Endothelial cell of umbilical vein (primary cell): Measurements from ENCODE around the gene SLC12A6. TPM values are rescaled to one million over a fixed set of nuclear protein-coding genes. Genes with fewer than 3 reads are reported as not detected.

Experiments
- BruUV-seq: library from RNA; stranded (reverse); fragments of 400-500 nt; replicated peaks from 2 replicates; lab custom pipeline; 2021; lab: Mats Ljungman, UMichigan
- CTCF ChIA-PET: fragments of 300-600, 350-600 bp; sonication (Branson Sonifier 250); formaldehyde crosslinking; loops from one replicate; lab custom pipeline; 2021; ENCODE audit warnings: antibody characterized with exemption, inconsistent platforms; lab: Charles Lee
- POLR2A ChIA-PET: fragments of 300-600, 350-600 bp; sonication (Branson Sonifier 250); formaldehyde crosslinking; loops from one replicate; lab custom pipeline; 2021; ENCODE audit warnings: antibody characterized with exemption, inconsistent platforms; lab: Charles Lee
- DNase-seq: peaks from one replicate; pipeline ENCODE4 v3.0.0-alpha.2; 2011; ENCODE audit warnings: low read depth, low spot score
- FAIRE-seq: peaks from 2 replicates; lab custom pipeline; 2011; peaks lifted over from hg19 to GRCh38; lab: Jason Lieb, UNC
- H2AFZ ChIP-seq: 2 replicates; pipeline ENCODE4 v1.6.0; 2012; ENCODE audit warnings: low read depth, low read length, control low read depth, inconsistent platforms
- H3K27ac ChIP-seq: 2 replicates; pipeline ENCODE4 v1.5.1; 2011; ENCODE audit warnings: low read depth, mild to moderate bottlenecking, control low read depth, low read length, moderate library complexity; ENCODE audit not compliant: insufficient read depth
- H3K27me3 ChIP-seq, 2 experiments: 2 replicates each; pipeline versions ENCODE4 v1.6.0 to v1.6.1; 2011; ENCODE audit warnings: low read length in 2 of 2, mixed read lengths in 1 of 2; ENCODE audit not compliant: control insufficient read depth in 2 of 2, insufficient read depth in 2 of 2
- H3K36me3 ChIP-seq, 2 experiments: 2 replicates in 1 of 2; 3 replicates in 1 of 2; pipeline ENCODE4 v1.5.1; 2011; ENCODE audit warnings: low read length in 2 of 2, mild to moderate bottlenecking in 1 of 2, moderate library complexity in 1 of 2; ENCODE audit not compliant: control insufficient read depth in 2 of 2, insufficient read depth in 2 of 2; ENCODE audit errors: extremely low read depth in 1 of 2
- H3K4me1 ChIP-seq: 3 replicates; pipeline ENCODE4 v1.5.1; 2011; ENCODE audit warnings: mild to moderate bottlenecking, low read length; ENCODE audit not compliant: control insufficient read depth, insufficient read depth; ENCODE audit errors: extremely low read depth
- H3K4me2 ChIP-seq: 2 replicates; pipeline ENCODE4 v1.6.1; 2011; ENCODE audit warnings: low read length, control low read depth, mixed read lengths; ENCODE audit not compliant: insufficient read depth
- H3K4me3 ChIP-seq, 3 experiments: fragments of 200-600 bp in 1 of 3; sonication (generic), shearing (Covaris generic) in 1 of 3; replicated peaks in 1 of 3; 2 replicates each; pipeline ENCODE4 v1.5.1; 2011 to 2016; ENCODE audit warnings: control low read depth in 3 of 3, low read length in 3 of 3, mild to moderate bottlenecking in 2 of 3, inconsistent platforms in 1 of 3, low read depth in 1 of 3, moderate library complexity in 1 of 3; ENCODE audit not compliant: insufficient read depth in 1 of 3
- H3K79me2 ChIP-seq: 2 replicates; pipeline ENCODE4 v1.6.0; 2012; ENCODE audit warnings: low read length, inconsistent platforms; ENCODE audit not compliant: control insufficient read depth, insufficient read depth
- H3K9ac ChIP-seq: replicated peaks from 2 replicates; pipeline ENCODE3; 2011; ENCODE audit warnings: low read length, control low read depth; ENCODE audit not compliant: insufficient read depth; ENCODE audit errors: extremely low read depth
- H3K9me1 ChIP-seq: replicated peaks from 3 replicates; pipeline ENCODE4 v1.6.0; 2011; ENCODE audit warnings: mild to moderate bottlenecking, low read length; ENCODE audit not compliant: control insufficient read depth, insufficient read depth; ENCODE audit errors: extremely low read depth
- H3K9me3 ChIP-seq: replicated peaks from 2 replicates; pipeline ENCODE4 v1.5.1; 2012; ENCODE audit warnings: low read length, inconsistent platforms; ENCODE audit not compliant: control insufficient read depth, insufficient read depth
- H4K20me1 ChIP-seq: replicated peaks from 2 replicates; pipeline ENCODE3; 2011; ENCODE audit warnings: mild to moderate bottlenecking, low read length; ENCODE audit not compliant: control insufficient read depth, insufficient read depth; ENCODE audit errors: extremely low read depth
- EZH2 ChIP-seq: IDR thresholded peaks from 2 replicates; pipeline ENCODE4 v1.6.1; 2012; ENCODE audit warnings: borderline replicate concordance, low read depth, mild to moderate bottlenecking, moderate library complexity, low read length, inconsistent platforms; ENCODE audit not compliant: severe bottlenecking
- FOS ChIP-seq: IDR thresholded peaks from 2 replicates; pipeline ENCODE4 v1.6.1; 2011; ENCODE audit warnings: mild to moderate bottlenecking, low read length, moderate library complexity, borderline replicate concordance; ENCODE audit not compliant: insufficient read depth
- GATA2 ChIP-seq: IDR thresholded peaks from 2 replicates; pipeline ENCODE4 v1.7.0; 2011; ENCODE audit warnings: low read depth, mild to moderate bottlenecking, moderate library complexity, mixed read lengths, low read length; ENCODE audit not compliant: insufficient read length, insufficient read depth
- JUN ChIP-seq: IDR thresholded peaks from 2 replicates; pipeline ENCODE4 v1.6.1; 2011; ENCODE audit warnings: borderline replicate concordance, low read depth; ENCODE audit not compliant: insufficient read length, insufficient read depth
- MYC ChIP-seq: IDR thresholded peaks from one replicate; pipeline ENCODE4 v1.6.1; 2011; ENCODE audit warnings: mild to moderate bottlenecking, low read depth, low read length
- POLR2A ChIP-seq: IDR thresholded peaks from 2 replicates; pipeline ENCODE4 v1.6.1; 2012; ENCODE audit warnings: low read depth, mild to moderate bottlenecking, control low read depth, low read length
- POLR2AphosphoS5 ChIP-seq: IDR thresholded peaks from 2 replicates; pipeline ENCODE4 v1.6.1; 2012; ENCODE audit warnings: low read depth, mild to moderate bottlenecking, control low read depth, low read length, moderate library complexity; ENCODE audit not compliant: insufficient read depth
- dilution Hi-C: fragments of 300-500 bp; cut with MboI; formaldehyde crosslinking; loops from one replicate; pipeline ENCODE4 v1.15.0; 2019; ENCODE audit warnings: low sequenced_read_pairs; ENCODE audit not compliant: extremely low pct_ligation_motif_present
- intact Hi-C: fragments of 100-400 bp; cut with micrococcal nuclease; formaldehyde crosslinking; loops from one replicate; pipeline ENCODE4 v1.10.0; 2022
- polyA plus RNA-seq, 4 experiments: library from polyadenylated mRNA; depleted of rRNA in 3 of 4; stranded (reverse) in 3 of 4; unstranded in 1 of 4; fragments of >200 nt; gene quantifications; 2 replicates each; pipeline versions ENCODE4 v1.2.1 to v1.2.3, GENCODE V29; 2011 to 2012; ENCODE audit warnings: missing spikeins in 1 of 4
- total RNA-seq: library from RNA; stranded (reverse); gene quantifications from 2 replicates; pipeline ENCODE4 v1.2.3, GENCODE V29; 2021
- TF ChIP-seq, protein P1 (sequence below): IDR thresholded peaks from 2 replicates; pipeline ENCODE4 v1.6.1; 2011; ENCODE audit not compliant: insufficient read depth, insufficient read length
- TF ChIP-seq, protein P2 (sequence below), 2 donors: IDR thresholded peaks; 1 replicate in 1 of 2; 2 replicates in 1 of 2; pipeline ENCODE4 v1.5.1; 2011; ENCODE audit warnings: low read length in 2 of 2, mild to moderate bottlenecking in 2 of 2, moderate library complexity in 2 of 2, control low read depth in 1 of 2, inconsistent platforms in 1 of 2, low read depth in 1 of 2; ENCODE audit not compliant: insufficient read depth in 1 of 2; ENCODE audit errors: extremely low read depth in 1 of 2

Gene SLC12A6
- total and polyA plus RNA-seq, 2 donors (not counting 3 experiments of a cell fraction or from before 2014, with no cell fraction given): 21.4 to 27.1 TPM

DNA sequence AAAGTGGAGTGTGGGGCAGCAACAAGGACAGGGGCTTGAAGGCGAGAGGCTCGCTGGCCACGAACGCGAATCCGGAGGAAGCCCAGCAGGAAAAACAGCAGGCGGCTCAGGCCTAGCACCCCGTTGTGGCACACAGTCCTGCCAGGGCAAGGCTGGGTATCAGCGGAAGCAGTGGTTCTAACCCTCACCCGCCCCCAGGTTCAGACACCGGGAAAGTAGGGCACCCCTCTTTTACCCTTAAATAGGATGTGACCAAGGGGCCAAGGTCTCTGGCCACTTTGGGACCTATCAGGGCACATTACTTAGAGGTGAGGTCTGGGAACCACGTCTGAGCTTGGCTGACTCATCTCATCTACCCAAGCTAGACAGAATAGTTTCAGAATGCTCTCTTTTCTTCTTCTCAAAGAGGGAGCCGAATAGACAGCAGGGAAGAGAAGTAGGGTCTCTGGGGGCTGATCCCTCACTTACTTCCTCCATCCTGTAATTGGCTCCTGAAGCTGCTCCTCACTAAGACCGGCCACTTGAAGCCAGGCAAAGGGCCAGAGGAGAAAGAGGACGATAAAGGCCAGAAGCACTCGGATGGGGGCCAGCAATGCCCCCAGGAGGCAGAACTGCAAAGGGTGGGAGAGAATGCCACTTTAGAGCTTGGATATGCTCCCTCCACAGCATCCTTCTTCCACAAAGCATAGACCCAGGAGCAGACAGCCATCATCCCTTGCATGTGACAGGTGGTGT lies 27.7 kb upstream of the SLC12A6 start:
- dilution Hi-C loops (no loop called here), intact Hi-C loops (no loop called here)
- DNase-seq (no peak), FAIRE-seq (peak; percentile 12)
- Histone ChIP-seq H3K9me3 (no peaks in the 10 kb centered on the region), H3K9me1 (no peaks in the 10 kb centered on the region), H3K27ac (no peak overlapping the region), H3K36me3 (peaks cover 3 to 4% of the 10 kb centered on the region in 2 experiments), H3K4me3 (peak overlapping the region in 1 of 3 experiments; percentile 79), H3K9ac (no peak overlapping the region), H3K79me2 (peaks cover 16% of the 10 kb centered on the region), H3K4me1 (peaks cover 22% of the 10 kb centered on the region), H3K27me3 (no peaks in the 10 kb centered on the region), H4K20me1 (no peaks in the 10 kb centered on the region), H2AFZ (no peak overlapping the region), H3K4me2 (peak overlapping the region; percentile 76)
- BruUV-seq: no TSS peak
- ChIA-PET POLR2A (no interaction called here), CTCF (interaction anchor here (3.3 to 4.4 kb wide), 3 partner anchors 22 to 255 kb away, joined by 39 to 94 read pairs (median 77); partner anchors contain the start of genes NOP10 and NUTM1)
- TF ChIP-seq POLR2A (no peak), JUN (no peak), POLR2AphosphoS5 (no peak), GATA2 (no peak), FOS (no peak), MYC (no peak), EZH2 (no peak)
- TF ChIP-seq, protein P1, sequence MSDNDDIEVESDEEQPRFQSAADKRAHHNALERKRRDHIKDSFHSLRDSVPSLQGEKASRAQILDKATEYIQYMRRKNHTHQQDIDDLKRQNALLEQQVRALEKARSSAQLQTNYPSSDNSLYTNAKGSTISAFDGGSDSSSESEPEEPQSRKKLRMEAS: no peak
- TF ChIP-seq, protein P2, sequence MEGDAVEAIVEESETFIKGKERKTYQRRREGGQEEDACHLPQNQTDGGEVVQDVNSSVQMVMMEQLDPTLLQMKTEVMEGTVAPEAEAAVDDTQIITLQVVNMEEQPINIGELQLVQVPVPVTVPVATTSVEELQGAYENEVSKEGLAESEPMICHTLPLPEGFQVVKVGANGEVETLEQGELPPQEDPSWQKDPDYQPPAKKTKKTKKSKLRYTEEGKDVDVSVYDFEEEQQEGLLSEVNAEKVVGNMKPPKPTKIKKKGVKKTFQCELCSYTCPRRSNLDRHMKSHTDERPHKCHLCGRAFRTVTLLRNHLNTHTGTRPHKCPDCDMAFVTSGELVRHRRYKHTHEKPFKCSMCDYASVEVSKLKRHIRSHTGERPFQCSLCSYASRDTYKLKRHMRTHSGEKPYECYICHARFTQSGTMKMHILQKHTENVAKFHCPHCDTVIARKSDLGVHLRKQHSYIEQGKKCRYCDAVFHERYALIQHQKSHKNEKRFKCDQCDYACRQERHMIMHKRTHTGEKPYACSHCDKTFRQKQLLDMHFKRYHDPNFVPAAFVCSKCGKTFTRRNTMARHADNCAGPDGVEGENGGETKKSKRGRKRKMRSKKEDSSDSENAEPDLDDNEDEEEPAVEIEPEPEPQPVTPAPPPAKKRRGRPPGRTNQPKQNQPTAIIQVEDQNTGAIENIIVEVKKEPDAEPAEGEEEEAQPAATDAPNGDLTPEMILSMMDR (IDR thresholded peaks at IDR 0.05; ENCODE audit: extremely low read depth in 1 of 2, insufficient read depth in 1 of 2, low read depth in 1 of 2, low read length in 2 of 2): no peak
